HL-60/S4 treated with phorbol 12-myristate 13-acetate at 8.2 ng/mL for 4 days and 3 days (cell line): ENCODE data around the gene CMBL.
"Not testable (repeated sequence)": the region's sequence is repeated elsewhere in the genome, so short reads cannot be mapped to it uniquely, and the experiment has no call there.

ENCODE experiments used
- in situ Hi-C: fragments of 300-500 bp; cut with MboI; formaldehyde crosslinking; loops from 2 replicates; pipeline ENCODE4 v1.15.0; 2022; ENCODE audit warnings: low sequenced_read_pairs

CMBL gene

GRCh38 chr5:10310835-10311570 is 3.3 kb upstream of the CMBL start:
- in situ Hi-C loops = not testable (repeated sequence)

- in situ Hi-C loops = no loop called here
These were observed 2.5 kb upstream of the CMBL start for GRCh38 chr5:10310066-10310779.

GRCh38 chr5:10308844-10309243 is 1.1 kb upstream of the CMBL start:
- in situ Hi-C loops = no loop called here

- in situ Hi-C loops = no loop called here
These were observed 896 bp downstream of the CMBL start for GRCh38 chr5:10306806-10307205.

- in situ Hi-C loops = no loop called here
These were observed 1.6 kb downstream of the CMBL start for GRCh38 chr5:10306114-10306513.

- in situ Hi-C loops = no loop called here
These were observed 2.8 kb downstream of the CMBL start for GRCh38 chr5:10304932-10305331.

- in situ Hi-C loops = no loop called here
These were observed 4.0 kb downstream of the CMBL start for GRCh38 chr5:10303699-10304170.

- in situ Hi-C loops = no loop called here
These were observed 4.5 kb downstream of the CMBL start for GRCh38 chr5:10303201-10303600.

- in situ Hi-C loops = no loop called here
These were observed 5.7 kb downstream of the CMBL start for GRCh38 chr5:10301842-10302610.

GRCh38 chr5:10301266-10301665 is 6.4 kb downstream of the CMBL start:
- in situ Hi-C loops = no loop called here

- in situ Hi-C loops = no loop called here
These were observed 7.5 kb downstream of the CMBL start for GRCh38 chr5:10300246-10300645.

- in situ Hi-C loops = loop anchor here (25.0 kb wide), 1 partner anchor 115 kb away; no protein-coding TSS in a partner anchor
These were observed 10.0 kb downstream of the CMBL start for GRCh38 chr5:10297646-10298204.

GRCh38 chr5:10295619-10296326 is 11.9 kb downstream of the CMBL start:
- in situ Hi-C loops = loop anchor here (25.0 kb wide), 1 partner anchor 117 kb away; no protein-coding TSS in a partner anchor

GRCh38 chr5:10293907-10294662 is 13.6 kb downstream of the CMBL start:
- in situ Hi-C loops = loop anchor here (25.0 kb wide), 1 partner anchor 118 kb away; no protein-coding TSS in a partner anchor

GRCh38 chr5:10291692-10292339 is 15.9 kb downstream of the CMBL start:
- in situ Hi-C loops = loop anchor here (25.0 kb wide), 1 partner anchor 120 kb away; no protein-coding TSS in a partner anchor

- in situ Hi-C loops = loop anchor here (25.0 kb wide), 1 partner anchor 122 kb away; no protein-coding TSS in a partner anchor
These were observed 17.3 kb downstream of the CMBL start for GRCh38 chr5:10290438-10290837.

- in situ Hi-C loops = loop anchor here (25.0 kb wide), 1 partner anchor 122 kb away; no protein-coding TSS in a partner anchor
These were observed 17.7 kb downstream of the CMBL start for GRCh38 chr5:10289991-10290390.

- in situ Hi-C loops = loop anchor here (25.0 kb wide), 1 partner anchor 123 kb away; no protein-coding TSS in a partner anchor
These were observed 18.3 kb downstream of the CMBL start for GRCh38 chr5:10289353-10289752.
